NOMO-1 treated with DMSO at 0.1 percent for 48 hours (cell line): ENCODE measurements around the gene BBS1.
"Not testable (repeated sequence)": the region's sequence is repeated elsewhere in the genome, so short reads cannot be mapped to it uniquely, and the experiment has no call there.

ENCODE experiments used
- DNase-seq: peaks from one replicate; lab custom pipeline; 2025; ENCODE audit not compliant: unreplicated experiment; lab: John Stamatoyannopoulos, UW

BBS1 gene

DNA sequence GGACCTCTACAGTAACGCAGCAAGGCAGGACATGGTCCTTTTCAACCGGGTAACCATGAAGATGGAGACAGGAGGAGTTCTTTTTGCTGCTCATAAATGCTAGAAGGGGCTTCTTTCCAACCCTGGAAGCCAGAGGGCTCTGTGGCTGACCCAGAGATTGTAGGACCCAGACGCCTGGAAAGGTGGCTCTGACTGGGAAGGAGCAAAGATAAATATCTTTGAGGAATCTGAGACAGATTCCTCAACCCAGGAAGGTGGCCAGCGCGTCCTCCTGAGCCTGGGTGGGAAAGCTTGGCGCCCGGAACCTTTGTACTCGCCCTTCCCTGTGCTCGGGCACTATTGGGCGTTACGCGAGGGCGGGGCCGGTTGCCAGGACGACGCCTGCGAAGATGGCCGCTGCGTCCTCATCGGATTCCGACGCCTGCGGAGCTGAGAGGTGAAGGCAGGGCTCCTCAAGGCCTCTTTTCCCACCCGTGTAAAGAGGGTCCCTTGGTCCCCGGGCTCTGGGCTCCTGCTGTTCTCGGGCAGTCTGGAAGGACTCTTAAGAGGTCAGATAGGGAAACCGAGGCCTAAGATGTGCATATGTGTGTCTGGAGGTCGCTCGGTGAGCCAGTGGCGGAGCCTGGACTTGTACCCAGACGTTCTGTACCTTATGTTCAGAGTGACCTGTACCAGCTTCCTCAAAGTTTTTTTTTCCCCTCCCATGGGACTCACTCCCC, at the start of gene BBS1:
Gene BBS1, plus strand, starts transcription at position 365 of the 719 bp plus-strand sequence. Its CDS starts 25 bp downstream, at position 390.
- peak; percentile 40 for DNase-seq

- no peak for DNase-seq
Measured at GRCh38 chr11:66462010-66462409, 48.4 kb upstream of the BBS1 start.

GRCh38 chr11:66462911-66463310, 47.5 kb upstream of the BBS1 start:
- no peak for DNase-seq

- DNase-seq = not testable (repeated sequence)
Measured at GRCh38 chr11:66464116-66464515, 46.3 kb upstream of the BBS1 start.

- no peak for DNase-seq
Measured at GRCh38 chr11:66464916-66465315, 45.5 kb upstream of the BBS1 start.

GRCh38 chr11:66465373-66466224, 44.8 kb upstream of the BBS1 start:
- peak; percentile 54 for DNase-seq

DNA sequence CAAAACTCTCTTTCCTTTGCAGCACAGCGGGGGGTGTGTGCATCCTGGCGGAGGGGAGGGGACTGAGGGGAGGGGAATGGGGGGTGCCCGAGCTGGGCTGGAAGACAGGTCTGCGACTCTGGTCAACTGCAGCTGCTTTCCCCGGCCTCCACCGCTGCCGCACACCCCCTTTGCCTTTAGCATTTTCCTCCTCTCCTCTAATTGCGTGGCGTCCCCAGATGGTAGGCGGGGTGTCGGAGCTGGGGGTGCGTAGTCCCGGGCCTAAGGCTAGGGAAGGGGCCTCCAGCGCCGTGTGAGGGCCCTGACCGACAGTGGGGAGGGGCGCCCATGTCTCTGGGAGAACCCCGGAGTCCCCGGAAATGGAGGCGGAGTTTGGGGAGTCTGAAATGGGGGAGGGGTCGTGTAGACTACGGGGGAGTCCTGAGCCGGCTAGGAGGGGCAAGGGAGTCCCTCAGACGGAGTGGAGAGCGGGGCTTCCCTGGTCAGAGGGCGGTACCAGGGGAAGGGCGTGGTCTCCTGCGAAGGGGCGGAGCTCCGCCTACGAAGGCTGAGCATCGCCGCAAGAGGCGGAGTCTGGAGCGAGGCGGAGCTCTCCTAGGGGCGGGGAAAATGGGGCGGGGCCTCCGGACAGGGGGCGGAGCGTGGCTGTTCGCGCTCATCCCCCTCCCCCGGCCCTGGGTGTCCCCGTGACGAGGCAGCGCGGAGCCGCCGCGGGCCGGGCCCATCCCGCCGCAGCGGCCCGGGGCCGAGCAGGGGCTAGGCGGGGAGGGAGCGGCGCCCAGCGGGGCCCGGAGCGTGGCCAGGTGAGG, 44.0 kb upstream of the BBS1 start, which contains the start of gene PELI3:
Gene PELI3, plus strand, starts transcription at position 681 of the 809 bp plus-strand sequence. CDS start 1,224 bp downstream, outside the sequence.
- DNase-seq = peak; percentile 89

DNA sequence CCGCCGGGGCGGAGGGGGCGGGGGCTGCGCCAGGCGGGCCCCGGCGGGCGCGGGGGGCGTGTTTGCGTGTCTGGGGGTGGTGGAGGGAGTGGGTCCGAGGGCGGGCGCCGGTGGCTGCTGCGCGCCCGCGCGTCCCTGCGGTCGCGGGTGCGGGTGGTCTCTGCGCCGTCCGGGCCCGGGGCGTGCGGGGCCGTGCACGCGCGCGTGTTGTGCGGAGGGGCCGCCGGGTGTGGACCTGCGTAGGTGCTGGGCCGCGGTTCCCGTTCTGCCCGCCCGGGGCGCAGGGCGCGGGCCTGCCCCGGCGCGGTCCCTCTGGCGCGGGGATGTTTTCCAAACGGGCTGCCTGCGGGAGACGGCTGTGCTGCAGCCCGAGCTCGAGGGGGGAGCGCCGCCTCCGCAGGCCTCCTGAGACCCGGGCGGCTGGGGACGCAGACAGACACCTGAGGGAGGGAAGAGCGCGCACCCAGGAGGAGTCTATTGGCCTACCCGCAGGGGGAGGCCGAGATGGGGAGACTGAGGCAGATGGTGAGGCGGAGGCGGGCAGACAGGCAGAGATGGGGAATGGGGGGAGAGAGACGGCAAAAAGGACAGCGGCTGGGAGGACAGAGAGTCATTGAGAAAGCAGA, 43.3 kb upstream of the BBS1 start:
- DNase-seq = peak; percentile 30

DNA sequence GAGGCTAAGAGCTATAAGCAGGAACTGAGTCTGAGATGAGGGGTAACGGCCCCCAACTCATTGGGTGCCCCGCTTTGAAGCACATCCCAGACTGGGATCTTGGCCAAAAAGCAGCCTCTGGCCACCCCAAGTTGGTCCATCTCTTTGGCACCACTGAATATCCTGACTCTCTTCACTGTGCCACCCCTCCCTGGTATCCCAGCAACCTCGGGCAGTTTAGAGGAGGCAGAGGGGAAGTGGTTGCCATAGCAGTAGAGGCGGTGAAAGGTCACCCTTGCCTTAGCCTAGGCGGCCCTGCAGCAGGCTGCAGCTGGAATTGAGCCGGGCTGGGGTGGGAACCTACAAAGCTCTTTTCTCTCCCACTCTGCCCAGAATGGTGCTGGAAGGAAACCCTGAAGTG, 42.7 kb upstream of the BBS1 start:
- DNase-seq = peak; percentile 71

GRCh38 chr11:66468691-66469090, 41.7 kb upstream of the BBS1 start:
- DNase-seq = no peak

- no peak for DNase-seq
Measured at GRCh38 chr11:66469441-66469840, 41.0 kb upstream of the BBS1 start.

GRCh38 chr11:66470015-66470414, 40.4 kb upstream of the BBS1 start:
- DNase-seq = no peak

GRCh38 chr11:66471142-66471541, 39.3 kb upstream of the BBS1 start:
- no peak for DNase-seq

- no peak for DNase-seq
Measured at GRCh38 chr11:66472054-66472453, 38.4 kb upstream of the BBS1 start.

DNA sequence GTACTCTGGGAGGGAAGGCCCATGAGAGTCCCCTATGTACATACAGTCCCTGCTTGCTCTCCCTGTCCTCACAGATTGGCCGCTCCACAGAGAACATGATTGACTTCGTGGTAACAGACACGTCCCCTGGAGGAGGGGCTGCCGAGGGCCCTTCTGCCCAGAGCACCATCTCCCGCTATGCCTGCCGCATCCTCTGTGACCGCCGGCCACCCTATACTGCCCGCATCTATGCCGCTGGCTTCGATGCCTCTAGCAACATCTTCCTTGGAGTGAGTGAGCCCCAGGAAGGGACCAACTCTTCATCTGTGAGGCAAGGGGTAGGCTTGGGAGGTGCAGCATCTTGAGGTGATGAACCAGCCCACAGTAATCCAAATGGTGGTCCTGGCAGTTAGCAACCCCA, 37.3 kb upstream of the BBS1 start:
- no peak for DNase-seq

GRCh38 chr11:66473608-66474515, 36.6 kb upstream of the BBS1 start:
- no peak for DNase-seq

GRCh38 chr11:66475349-66476172, 34.9 kb upstream of the BBS1 start:
- no peak for DNase-seq

DNA sequence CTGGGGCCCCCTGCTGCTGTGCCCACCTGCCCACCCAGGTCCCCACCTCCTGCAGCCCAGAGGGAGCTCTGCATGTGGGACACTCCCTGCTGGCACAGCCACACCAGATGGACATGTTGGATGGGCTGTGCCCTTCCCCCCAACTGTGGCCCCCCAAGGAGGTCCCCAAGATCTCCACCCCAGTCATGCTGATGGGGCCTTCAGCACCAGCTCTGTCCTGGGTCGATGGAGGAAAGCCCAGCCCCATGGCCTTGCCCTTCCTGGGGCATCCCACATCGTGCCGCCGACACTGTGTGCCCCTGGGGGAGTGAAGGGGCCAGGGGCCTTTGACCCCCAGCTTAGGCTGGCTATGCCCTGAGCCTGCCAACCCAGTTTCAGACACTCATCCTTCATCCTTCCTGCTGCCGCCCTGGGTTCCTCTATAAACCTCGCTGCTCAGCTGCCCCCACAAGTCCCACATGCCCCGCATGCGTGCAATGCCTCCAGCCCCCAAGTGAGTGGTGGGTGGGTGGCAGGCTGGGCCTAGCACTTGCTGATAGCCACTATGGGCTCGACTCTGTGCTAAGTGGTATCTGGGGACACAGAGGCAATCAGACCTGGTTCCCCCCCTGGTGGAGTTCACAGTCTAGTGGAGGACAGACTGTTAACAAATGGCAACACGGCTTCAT, 34.1 kb upstream of the BBS1 start:
- no peak for DNase-seq
